Activated effector memory CD4-positive, alpha-beta T cell treated with Interleukin-2 at 50 U/mL for 16 hours (primary cell): ENCODE measurements around the gene CRISPLD2.

Experiments
- DNase-seq: peaks from one replicate; pipeline ENCODE4 v3.0.0-alpha.2; 2020

The CRISPLD2 gene

GRCh38 chr16:84819644-84820304, at the start of gene CRISPLD2:
TSS of gene CRISPLD2 (plus strand) at chr16:84819985. CDS start at chr16:84838496, 18,511 bp downstream.
- DNase-seq: peak; percentile 82

GRCh38 chr16:84773312-84773711, 46.5 kb upstream of the CRISPLD2 start:
- no peak for DNase-seq

DNA sequence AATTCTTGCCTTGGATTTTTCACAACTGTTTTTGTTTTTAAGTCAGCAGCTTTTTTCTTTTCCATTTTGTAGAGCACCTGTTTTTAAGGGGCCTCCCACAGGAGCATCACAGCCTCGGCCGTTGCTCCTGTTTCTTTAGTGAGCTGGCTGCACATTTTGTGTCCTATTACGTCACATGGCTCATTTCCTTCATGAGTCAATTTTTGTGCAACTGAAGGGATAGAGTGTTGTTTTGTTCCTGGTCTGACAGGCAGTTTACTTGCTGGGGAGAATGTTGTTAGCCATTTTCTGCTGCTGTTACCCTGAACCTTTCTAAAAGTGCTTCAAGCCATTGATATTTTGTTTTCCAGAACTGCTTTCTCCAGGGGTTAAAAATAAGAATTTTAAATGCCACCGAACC, 45.0 kb upstream of the CRISPLD2 start:
- DNase-seq: no peak

- DNase-seq: no peak
Measured at GRCh38 chr16:84775262-84775810, 44.4 kb upstream of the CRISPLD2 start.

DNA sequence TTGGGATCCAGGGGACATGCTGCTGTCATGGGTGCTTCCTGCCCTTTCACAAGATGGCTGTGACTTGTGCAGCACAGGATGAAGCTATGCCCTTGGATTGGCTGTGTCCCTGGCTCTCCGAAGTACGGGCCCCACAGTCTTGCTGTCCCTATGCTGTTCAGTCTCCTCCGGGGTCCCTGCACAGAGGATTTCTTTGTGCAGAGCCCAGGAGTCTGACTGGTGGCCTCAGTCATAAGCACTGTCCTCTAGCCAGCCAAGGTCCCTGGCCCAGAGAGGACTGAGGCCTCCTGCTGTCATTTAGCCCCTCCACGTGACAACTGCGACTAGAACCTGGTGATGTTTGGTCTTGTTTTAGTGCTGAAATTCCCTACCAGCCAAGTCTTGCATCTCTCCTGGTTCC, 42.4 kb upstream of the CRISPLD2 start:
- DNase-seq: no peak

- no peak for DNase-seq
Measured at GRCh38 chr16:84778720-84779119, 41.1 kb upstream of the CRISPLD2 start.

GRCh38 chr16:84780063-84780462, 39.7 kb upstream of the CRISPLD2 start:
- DNase-seq: no peak

DNA sequence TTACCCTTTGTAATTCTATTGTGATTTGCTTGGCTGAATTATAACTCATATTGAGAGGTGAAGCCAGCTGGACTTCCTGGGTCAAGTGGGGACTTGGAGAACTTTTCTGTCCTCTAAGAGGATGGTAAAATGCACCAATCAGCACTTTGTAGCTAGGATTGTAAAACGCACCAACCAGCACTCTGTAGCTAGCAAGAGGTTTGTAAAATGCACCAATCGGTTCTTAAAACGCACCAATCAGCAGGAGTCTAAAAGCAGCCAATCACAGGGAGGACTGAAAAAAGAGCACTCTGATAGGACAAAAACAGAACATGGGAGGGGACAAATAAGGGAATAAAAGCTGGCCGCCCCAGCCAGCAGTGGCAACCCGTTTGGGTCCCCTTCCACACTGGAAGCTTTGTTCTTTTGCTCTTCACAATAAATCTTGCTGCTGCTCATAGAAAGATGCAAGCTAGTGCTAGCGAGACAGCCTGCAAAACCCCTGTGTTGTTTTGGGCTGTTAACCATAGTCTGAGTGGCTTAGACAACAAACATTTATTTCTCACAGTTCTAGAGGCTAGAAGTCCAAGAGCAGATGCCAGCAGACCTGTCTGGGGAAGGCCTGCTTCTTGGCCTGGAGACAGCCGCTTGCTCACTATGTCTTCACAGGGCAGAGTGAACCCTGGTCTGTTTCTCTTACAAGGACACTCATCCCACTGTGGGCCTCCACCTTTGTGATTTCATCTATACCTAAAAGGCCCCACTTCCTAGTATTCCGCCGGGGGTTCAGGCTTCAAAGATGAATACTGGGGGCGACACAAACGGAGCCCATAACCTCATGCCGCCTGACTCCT, 39.0 kb upstream of the CRISPLD2 start:
- DNase-seq: no peak

DNA sequence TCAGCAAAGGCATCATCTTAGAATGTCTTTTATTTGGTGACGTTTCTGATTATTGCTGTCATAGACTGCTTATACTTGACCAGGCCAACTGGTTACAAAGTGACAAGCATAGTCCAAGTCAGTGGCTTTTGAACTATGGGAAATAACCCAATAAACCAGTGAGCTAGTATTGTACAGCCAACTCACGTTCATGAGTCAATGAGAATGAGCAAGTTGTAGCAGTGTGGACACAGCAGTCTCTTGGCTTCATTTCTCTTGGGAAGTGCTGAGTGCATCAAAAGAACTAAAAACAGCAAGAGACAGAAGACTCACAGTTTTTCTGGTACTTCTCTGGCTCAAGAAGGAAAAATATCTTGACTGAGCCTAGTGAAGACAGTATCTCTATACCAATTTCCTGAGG, 36.9 kb upstream of the CRISPLD2 start:
- no peak for DNase-seq

- no peak for DNase-seq
Measured at GRCh38 chr16:84785843-84786581, 33.8 kb upstream of the CRISPLD2 start.

DNA sequence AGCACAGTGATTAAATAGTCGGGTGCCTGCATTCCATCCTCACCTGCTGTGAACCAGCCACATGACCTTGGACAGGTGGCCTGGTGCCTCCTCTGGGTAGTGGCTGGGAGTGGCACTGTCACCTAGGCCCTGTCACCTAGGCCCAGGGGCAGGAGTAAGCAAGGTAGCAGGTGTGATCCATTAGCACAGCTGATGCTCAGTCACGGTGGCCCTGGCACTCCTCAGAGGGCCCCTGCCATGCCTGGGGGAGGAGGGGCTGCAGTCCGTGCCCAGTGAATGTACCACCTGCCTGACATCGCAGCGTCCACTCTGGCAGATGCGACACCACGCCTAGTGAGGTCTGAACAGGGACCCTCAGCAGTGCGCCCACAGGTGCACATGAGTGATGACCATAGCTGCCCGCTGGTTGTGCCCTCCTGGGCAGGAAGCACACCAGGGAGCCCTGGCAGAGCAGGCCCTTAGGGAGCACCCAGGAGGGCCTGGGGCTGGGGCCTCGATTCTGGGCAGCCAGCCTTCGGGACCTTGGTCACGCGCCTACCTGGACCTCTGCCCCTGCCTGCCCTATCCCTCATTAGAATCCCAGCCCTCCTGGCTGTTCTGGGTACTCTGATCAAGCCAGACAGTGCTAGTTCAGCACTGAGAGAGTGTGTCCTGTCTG, 33.1 kb upstream of the CRISPLD2 start:
- no peak for DNase-seq

DNA sequence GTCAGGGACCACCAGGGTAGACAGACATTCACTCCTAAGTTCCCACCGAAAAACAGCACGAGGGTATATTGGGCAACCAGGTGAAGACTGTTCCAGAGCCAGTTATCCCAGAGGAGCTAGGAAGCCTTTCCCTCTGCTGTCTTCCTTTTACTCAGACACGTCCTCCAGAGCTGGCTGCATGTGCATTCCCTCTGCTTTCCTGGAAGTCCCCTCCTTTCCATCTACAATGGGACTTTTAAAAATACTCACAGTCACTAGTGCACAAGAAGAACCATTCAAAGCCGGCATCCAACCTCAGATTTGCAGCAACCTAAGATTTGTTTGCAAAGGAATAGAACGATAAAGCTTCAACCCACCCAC, 32.5 kb upstream of the CRISPLD2 start:
- DNase-seq: no peak

DNA sequence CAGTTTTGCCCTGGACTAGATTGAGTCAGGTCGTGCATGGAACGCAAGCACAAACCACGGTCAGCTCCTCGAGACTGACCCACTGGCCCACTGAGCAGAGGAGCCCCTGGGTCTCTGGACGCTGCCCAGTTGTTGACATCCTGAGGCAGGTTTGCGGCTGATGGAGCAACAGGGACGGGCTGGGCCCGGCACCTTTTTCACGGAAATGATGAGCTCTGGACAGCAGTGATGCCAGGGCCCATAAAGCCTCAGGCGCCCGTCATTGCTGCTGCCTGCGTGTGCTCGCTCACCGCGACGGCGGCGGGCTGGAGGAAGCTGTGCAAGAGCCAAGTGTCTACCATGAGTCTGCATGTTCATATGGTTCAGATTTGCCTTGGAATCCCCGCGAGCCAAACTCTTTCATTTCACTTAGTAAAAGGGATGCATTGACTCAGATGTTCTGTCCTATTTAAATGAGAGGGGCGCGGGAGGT, 30.8 kb upstream of the CRISPLD2 start:
- no peak for DNase-seq

DNA sequence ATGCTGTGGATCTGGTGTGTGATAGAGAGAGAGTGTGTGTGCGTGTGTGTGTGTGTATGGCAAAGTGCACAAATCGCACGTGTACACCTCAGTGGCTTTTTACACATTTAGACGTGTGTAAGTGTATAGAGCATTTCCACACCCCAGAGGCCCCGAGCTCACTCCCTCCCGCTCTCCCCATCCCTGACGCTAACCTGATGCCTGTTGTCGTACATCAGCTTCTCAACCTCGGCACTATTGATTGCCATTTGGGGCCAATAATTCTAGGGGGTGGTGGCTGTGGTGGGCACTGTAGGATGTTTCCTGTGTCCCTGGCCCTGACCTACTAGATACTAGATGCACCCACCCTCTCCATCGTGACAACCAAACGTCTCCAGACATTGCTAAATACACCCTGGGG, 30.4 kb upstream of the CRISPLD2 start:
- DNase-seq: no peak

GRCh38 chr16:84790301-84790700, 29.5 kb upstream of the CRISPLD2 start:
- DNase-seq: no peak

- DNase-seq: no peak
Measured at GRCh38 chr16:84791088-84791487, 28.7 kb upstream of the CRISPLD2 start.

DNA sequence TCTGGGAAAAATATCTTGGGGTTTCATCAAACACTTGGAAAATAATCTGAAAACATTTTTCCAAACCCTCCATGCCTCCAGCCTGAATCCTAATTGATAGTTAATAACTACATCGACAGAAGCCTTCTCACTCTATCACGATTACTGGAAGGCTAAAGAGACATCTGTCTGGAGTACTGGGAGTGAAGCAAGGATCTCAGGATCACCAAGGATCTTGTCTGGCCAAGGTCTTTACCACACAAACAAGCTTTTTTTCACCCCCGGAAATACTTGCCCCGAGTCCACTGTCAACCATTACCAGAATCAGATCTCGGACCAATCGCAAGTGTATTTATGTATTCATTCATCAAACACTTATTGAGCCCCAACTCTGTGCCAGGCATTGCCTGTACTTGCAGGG, 28.3 kb upstream of the CRISPLD2 start:
- DNase-seq: no peak

DNA sequence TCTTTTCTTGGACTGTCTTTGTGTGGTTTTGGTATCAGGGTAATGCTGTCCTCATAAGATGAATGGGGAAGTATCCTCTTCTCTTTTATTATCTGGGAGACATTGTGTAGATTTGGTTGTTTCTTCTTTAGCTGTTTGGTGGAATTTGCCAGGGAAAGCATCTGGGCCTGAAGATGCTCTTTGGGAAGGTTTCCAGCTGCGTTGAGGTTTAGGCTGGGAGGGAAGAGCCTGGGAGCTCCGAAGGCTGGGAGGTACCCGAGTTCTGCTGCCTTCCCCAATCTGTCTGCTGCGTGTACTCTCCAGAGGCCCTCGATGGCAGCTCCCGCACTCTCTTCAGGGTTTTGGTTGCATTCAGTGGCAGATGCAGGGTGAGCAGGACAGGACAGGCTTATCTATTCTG, 25.6 kb upstream of the CRISPLD2 start:
- DNase-seq: no peak

GRCh38 chr16:84794626-84795025, 25.2 kb upstream of the CRISPLD2 start:
- no peak for DNase-seq

DNA sequence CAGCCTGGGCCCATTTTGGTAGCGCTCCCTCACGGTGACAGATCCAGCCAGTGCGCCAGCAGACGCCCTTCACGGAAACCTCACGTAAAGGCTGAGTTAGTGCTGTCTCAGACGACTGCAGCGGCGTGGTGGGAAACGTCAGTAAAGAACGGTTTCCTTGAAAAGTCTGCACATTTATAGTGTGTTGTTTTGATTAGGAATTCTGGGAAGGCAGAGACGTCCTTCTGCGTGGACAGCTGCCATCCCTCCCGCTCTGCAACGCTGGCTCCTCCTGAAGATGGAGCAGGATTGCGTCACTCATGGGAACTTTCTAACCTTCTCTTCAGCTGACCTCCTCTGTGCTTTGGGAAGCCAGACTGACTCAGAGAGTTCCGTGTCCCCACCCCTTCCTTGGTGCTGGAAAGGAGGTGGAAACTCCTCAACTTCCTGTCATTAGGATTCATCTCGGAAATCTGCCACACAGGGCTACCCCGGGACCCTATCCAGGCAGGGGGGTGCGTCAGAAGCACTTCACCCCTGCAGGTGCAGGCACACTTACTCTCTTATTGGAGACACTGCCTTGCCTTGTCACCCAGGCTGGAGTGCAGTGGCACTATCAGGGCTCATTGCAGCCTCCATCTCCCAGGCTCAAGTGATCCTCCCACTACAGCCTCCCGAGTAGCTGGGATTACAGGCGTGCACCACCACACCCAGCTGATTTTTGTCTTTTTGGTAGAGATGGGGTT, 24.3 kb upstream of the CRISPLD2 start:
- no peak for DNase-seq

GRCh38 chr16:84800158-84800978, 19.4 kb upstream of the CRISPLD2 start:
- no peak for DNase-seq
